HG02973 (cell line): ENCODE measurements around the gene FNDC3B.

Experiments used
- ATAC-seq: cut with Tn5 transposase; IDR thresholded peaks from one replicate; pipeline ENCODE4 v1.9.1; 2021; ENCODE audit warnings: moderate library complexity; ENCODE audit not compliant: unreplicated experiment

FNDC3B gene

GRCh38 chr3:172323894-172324610 is 284.7 kb downstream of the FNDC3B start:
- no peak for ATAC-seq

GRCh38 chr3:172324611-172325203 is 285.3 kb downstream of the FNDC3B start:
- no peak for ATAC-seq

- ATAC-seq: no peak
Observed at GRCh38 chr3:172325461-172325860, 286.1 kb downstream of the FNDC3B start.

GRCh38 chr3:172326993-172327392 is 287.6 kb downstream of the FNDC3B start:
- ATAC-seq: no peak

- ATAC-seq: no peak
Observed at GRCh38 chr3:172328282-172328681, 288.9 kb downstream of the FNDC3B start.

GRCh38 chr3:172329070-172329469 is 289.7 kb downstream of the FNDC3B start:
- no peak for ATAC-seq

GRCh38 chr3:172330413-172330812 is 291.0 kb downstream of the FNDC3B start:
- ATAC-seq: no peak

GRCh38 chr3:172332256-172333041 is 293.1 kb downstream of the FNDC3B start:
- ATAC-seq: no peak

GRCh38 chr3:172333042-172333377 is 293.6 kb downstream of the FNDC3B start:
- no peak for ATAC-seq

GRCh38 chr3:172333692-172334457 is 294.5 kb downstream of the FNDC3B start:
- ATAC-seq: no peak

- no peak for ATAC-seq
Observed at GRCh38 chr3:172334671-172335207, 295.4 kb downstream of the FNDC3B start.

- ATAC-seq: no peak
Observed at GRCh38 chr3:172339892-172340291, 300.5 kb downstream of the FNDC3B start.

GRCh38 chr3:172340583-172340982 is 301.2 kb downstream of the FNDC3B start:
- no peak for ATAC-seq

GRCh38 chr3:172341482-172342059 is 302.2 kb downstream of the FNDC3B start:
- ATAC-seq: peak; percentile 72

GRCh38 chr3:172342097-172342659 is 302.8 kb downstream of the FNDC3B start:
- no peak for ATAC-seq

GRCh38 chr3:172343117-172343516 is 303.7 kb downstream of the FNDC3B start:
- ATAC-seq: no peak

GRCh38 chr3:172343979-172344378 is 304.6 kb downstream of the FNDC3B start:
- ATAC-seq: no peak

GRCh38 chr3:172346161-172346560 is 306.8 kb downstream of the FNDC3B start:
- ATAC-seq: no peak

GRCh38 chr3:172347895-172348679 is 308.7 kb downstream of the FNDC3B start:
- ATAC-seq: no peak
